ENCODE results near the gene ULK3.

GRCh38 chr15:74827614-74828013 lies 15.3 kb downstream of the ULK3 start:
- TF ChIP-seq, protein P1, sequence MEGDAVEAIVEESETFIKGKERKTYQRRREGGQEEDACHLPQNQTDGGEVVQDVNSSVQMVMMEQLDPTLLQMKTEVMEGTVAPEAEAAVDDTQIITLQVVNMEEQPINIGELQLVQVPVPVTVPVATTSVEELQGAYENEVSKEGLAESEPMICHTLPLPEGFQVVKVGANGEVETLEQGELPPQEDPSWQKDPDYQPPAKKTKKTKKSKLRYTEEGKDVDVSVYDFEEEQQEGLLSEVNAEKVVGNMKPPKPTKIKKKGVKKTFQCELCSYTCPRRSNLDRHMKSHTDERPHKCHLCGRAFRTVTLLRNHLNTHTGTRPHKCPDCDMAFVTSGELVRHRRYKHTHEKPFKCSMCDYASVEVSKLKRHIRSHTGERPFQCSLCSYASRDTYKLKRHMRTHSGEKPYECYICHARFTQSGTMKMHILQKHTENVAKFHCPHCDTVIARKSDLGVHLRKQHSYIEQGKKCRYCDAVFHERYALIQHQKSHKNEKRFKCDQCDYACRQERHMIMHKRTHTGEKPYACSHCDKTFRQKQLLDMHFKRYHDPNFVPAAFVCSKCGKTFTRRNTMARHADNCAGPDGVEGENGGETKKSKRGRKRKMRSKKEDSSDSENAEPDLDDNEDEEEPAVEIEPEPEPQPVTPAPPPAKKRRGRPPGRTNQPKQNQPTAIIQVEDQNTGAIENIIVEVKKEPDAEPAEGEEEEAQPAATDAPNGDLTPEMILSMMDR (IDR thresholded peaks at IDR 0.05), result no peak
- no peak for TF ChIP-seq ZNF232 (CRISPR knock-in tag; IDR thresholded peaks at IDR 0.05)
- TF ChIP-seq FOXP1 (CRISPR knock-in tag; IDR thresholded peaks at IDR 0.05; ENCODE audit: borderline replicate concordance), result no peak
- TF ChIP-seq, protein P2, sequence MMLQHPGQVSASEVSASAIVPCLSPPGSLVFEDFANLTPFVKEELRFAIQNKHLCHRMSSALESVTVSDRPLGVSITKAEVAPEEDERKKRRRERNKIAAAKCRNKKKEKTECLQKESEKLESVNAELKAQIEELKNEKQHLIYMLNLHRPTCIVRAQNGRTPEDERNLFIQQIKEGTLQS (CRISPR knock-in tag; conservative IDR thresholded peaks at IDR 0.05), result no peak
- no peak for TF ChIP-seq MYBL2 (CRISPR knock-in tag; IDR thresholded peaks at IDR 0.05)
- no peak for TF ChIP-seq TEAD4 (CRISPR knock-in tag; IDR thresholded peaks at IDR 0.05)
- TF ChIP-seq CREB1 (CRISPR knock-in tag; IDR thresholded peaks at IDR 0.05), result no peak
- no peak for TF ChIP-seq MAX (CRISPR knock-in tag; IDR thresholded peaks at IDR 0.05)
- no peak for TF ChIP-seq NR2C2 (CRISPR knock-in tag; IDR thresholded peaks at IDR 0.05)
- no peak for TF ChIP-seq TCF7 (CRISPR knock-in tag; IDR thresholded peaks at IDR 0.05; ENCODE audit: low read depth)
- no peak for TF ChIP-seq GRHL2 (CRISPR knock-in tag; IDR thresholded peaks at IDR 0.05; ENCODE audit: insufficient replicate concordance, severe bottlenecking)

All from WTC11 (cell line).